Nephron progenitor cell (in vitro differentiated cells): Measurements from ENCODE around the gene TRAM1L1.

Experiments used
- DNase-seq: peaks from one replicate; pipeline ENCODE4 v3.0.0; 2021
- H3K27ac Mint-ChIP-seq: 2 replicates; pipeline ENCODE4 v1.8.0; 2021; ENCODE audit warnings: mild to moderate bottlenecking, moderate library complexity, mixed read lengths
- H3K27me3 Mint-ChIP-seq: 2 replicates; pipeline ENCODE4 v1.8.0; 2021; ENCODE audit warnings: mild to moderate bottlenecking, low read depth, mixed read lengths; ENCODE audit not compliant: poor library complexity
- H3K36me3 Mint-ChIP-seq: 2 replicates; pipeline ENCODE4 v1.8.0; 2021; ENCODE audit warnings: low read depth, mixed read lengths
- H3K4me1 Mint-ChIP-seq: 2 replicates; pipeline ENCODE4 v1.8.0; 2021; ENCODE audit warnings: mixed read lengths
- H3K4me3 Mint-ChIP-seq: 2 replicates; pipeline ENCODE4 v1.8.0; 2021; ENCODE audit warnings: mild to moderate bottlenecking, moderate library complexity, mixed read lengths
- H3K9me3 Mint-ChIP-seq: 2 replicates; pipeline ENCODE4 v1.8.0; 2021; ENCODE audit warnings: mild to moderate bottlenecking, moderate library complexity, mixed read lengths
- CTCF ChIP-seq: fragments of 200-600 bp; sonication (generic); IDR thresholded peaks from 2 replicates; pipeline ENCODE4 v1.5.0; 2021; ENCODE audit warnings: antibody characterized with exemption

The TRAM1L1 gene

GRCh38 chr4:117068120-117068519 lies 17.3 kb downstream of the TRAM1L1 start:
- TF ChIP-seq CTCF: no peak
- Mint-ChIP-seq H3K36me3 (no peaks in the 10 kb centered on the region), H3K27me3 (no peaks in the 10 kb centered on the region), H3K27ac (no peak overlapping the region), H3K9me3 (no peaks in the 10 kb centered on the region), H3K4me1 (no peaks in the 10 kb centered on the region), H3K4me3 (no peak overlapping the region)
- DNase-seq: no peak

DNA sequence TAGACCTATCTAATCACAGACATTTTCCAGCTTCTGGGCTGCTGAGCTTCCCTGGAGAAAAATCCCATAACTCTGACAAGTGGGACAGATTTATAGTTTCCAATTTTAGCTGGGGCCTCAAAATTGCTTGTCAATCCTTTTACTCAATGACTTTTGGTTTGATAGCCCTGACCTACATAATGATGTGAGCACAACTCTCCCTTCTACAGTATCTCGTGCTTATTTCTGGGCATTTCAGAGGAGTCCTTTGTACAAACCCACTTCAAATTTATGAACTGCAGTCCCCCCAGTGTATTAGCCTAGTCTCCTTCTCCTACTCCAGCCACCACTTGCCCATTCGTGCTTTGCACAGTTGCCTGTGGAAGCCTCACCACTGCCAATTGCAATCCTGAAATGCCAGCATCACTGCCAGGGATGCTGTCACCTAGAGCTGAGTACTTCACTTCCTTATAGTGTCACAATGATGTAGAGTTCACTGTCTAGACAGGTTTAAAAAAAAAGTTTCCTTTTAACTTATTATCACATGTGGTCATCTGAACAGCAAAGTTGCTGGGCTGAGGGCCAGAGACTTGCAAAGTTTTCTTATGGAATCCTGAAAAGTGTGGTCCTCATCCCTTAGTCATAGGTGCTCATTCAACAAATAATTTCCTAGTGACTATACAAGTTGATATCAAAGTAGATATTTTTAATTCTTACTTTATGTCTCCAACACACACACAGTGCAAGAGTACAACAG lies 21.2 kb downstream of the TRAM1L1 start:
- peaks cover 4% of the 10 kb centered on the region for H3K9me3 Mint-ChIP-seq
- H3K4me1 Mint-ChIP-seq: no peaks in the 10 kb centered on the region
- H3K27me3 Mint-ChIP-seq: no peaks in the 10 kb centered on the region
- TF ChIP-seq CTCF: no peak
- DNase-seq: no peak
- no peak overlapping the region for H3K27ac Mint-ChIP-seq
- no peaks in the 10 kb centered on the region for H3K36me3 Mint-ChIP-seq
- no peak overlapping the region for H3K4me3 Mint-ChIP-seq

DNA sequence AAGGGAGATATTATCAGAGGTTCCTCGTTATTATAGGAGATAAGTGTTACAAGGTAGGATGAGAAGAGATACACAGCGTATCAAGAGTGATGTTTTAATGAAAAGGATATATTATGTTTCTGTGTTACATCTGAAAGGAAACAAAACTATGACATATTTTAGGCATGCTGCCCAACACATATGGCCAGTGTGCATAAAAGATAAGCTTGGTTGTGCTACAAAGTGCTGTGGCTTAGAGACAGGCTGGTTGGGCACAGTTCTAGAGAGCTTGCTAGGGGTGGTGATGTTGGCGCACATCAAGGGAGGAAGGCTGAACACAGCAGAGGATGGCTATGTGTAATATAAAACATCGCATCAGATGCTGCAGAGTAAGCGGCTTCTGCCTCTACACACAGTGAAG lies 42.4 kb downstream of the TRAM1L1 start:
- Mint-ChIP-seq H3K4me1 (no peaks in the 10 kb centered on the region), H3K27me3 (no peaks in the 10 kb centered on the region), H3K9me3 (peaks cover 9% of the 10 kb centered on the region), H3K27ac (no peak overlapping the region), H3K36me3 (no peaks in the 10 kb centered on the region), H3K4me3 (no peak overlapping the region)
- no peak for DNase-seq
- no peak for TF ChIP-seq CTCF
